Astrocyte of the hippocampus (primary cell): ENCODE results near the gene S100A6.
"Not testable (repeated sequence)": the region's sequence is repeated elsewhere in the genome, so short reads cannot be mapped to it uniquely, and the experiment has no call there.

ENCODE experiments used
- DNase-seq: peaks from one replicate; pipeline ENCODE4 v3.0.0; 2011; ENCODE audit warnings: low read depth, low spot score

S100A6 gene

GRCh38 chr1:153531638-153532037 lies 4.2 kb downstream of the S100A6 start:
- no peak for DNase-seq

DNA sequence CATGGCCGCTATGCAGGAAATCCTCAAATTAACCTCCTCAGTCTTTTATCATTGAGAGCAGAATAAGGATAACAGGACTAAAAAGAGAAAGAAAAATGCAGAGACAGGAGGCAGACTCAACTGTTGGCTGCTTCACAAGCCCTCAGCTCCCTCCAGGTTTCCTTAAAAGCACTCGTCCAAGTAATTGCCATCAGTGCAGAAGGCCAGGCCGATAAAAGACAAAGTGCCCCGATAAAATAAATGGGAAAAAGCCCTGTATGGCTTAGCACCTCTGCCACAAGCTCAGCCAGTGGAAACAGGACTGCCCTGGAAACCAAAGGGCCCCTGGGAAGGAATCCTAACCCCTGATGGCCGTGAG lies 8.1 kb downstream of the S100A6 start:
- no peak for DNase-seq

DNA sequence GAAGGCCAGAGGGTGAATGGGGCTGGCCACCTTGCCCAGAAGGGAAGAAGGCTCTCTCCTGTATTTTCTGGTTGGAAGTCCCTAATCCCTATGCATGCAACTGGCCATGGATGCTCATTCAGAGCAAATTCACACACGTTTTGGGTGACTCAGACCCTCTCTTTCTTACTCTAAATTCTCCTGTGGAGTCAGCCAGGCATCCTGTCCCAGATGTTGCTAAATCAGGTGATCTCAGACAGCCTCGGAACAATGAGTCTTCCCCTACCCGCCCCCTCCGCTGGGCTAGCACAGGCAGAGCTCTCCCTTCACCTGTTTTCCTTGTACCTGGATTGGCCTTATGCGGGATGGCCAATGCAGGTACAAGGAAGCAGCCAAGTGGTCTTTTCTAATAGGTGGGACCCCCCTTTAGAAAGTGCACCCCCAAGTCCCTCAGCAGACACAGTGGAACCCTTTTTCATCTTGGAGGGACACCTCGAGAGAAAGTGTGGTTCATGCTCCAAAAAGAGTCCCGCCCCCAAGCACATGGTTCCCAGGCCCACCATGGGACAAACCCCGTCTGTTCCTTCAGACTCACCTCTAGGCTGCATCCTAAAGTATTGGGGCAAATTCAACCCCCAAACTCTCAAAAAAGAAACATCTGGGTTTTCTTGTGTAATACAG lies 8.6 kb downstream of the S100A6 start:
- no peak for DNase-seq

GRCh38 chr1:153526132-153526543 lies 9.7 kb downstream of the S100A6 start:
- DNase-seq, result no peak

- DNase-seq, result no peak
Measured at GRCh38 chr1:153525088-153525728, 10.6 kb downstream of the S100A6 start.

DNA sequence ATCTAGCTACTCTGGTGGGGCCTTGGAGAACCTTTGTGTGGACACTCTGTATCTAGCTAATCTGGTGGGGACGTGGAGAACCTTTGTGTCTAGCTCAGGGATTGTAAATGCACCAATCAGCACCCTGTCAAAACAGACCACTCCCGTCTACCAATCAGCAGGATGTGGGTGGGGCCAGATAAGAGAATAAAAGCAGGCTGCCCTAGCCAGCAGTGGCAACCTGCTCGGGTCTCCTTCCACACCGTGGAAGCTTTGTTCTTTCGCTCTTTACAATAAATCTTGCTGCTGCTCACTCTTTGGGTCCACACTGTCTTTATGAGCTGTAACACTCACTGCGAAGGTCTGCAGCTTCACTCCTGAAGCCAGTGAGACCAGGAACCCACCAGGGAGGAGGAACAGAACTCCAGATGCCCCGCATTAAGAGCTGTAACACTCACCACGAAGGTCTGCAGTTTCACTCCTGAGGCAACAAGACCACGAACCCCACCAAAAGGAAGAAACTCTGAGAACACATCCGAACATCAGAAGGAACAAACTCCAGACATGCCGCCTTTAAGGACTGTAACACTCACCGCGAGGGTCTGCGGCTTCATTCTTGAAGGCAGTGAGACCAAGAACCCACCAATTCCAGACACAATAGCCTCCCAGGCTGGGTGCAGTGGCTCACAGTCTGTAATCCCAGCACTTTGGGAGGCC lies 13.3 kb downstream of the S100A6 start:
- DNase-seq, result not testable (repeated sequence)

- not testable (repeated sequence) for DNase-seq
Measured at GRCh38 chr1:153521808-153522207, 14.0 kb downstream of the S100A6 start.

DNA sequence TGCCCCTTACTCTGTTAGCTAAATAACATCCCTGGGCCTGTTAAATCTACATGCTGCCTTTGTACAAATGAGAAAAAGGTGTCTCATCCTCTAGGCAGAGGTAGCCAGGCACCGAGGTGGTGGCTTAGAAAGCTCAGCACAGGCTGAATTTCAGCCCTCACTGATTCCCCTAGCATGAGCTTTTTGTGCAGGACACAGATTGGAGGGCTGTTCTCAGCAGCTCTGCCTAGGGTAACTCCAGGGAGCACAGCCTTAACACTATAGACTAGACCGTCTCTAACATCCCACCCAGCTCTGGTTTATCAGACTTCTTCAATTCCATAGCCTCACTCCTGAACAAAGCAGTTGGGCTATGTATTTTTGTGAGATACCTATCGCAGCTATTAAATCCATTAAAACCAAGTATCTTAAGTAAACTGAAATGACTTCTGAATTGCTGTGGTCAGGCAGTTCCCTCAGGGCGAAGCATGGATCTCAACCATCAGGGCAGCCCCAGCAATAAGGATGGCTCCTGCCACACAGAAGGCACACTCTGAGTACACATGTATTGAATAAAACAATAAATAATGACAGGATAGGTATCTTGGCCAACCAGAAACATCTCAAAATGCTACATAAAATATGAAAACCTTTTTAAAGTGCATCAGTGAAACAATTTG lies 14.8 kb downstream of the S100A6 start:
- no peak for DNase-seq

GRCh38 chr1:153520137-153520691 lies 15.6 kb downstream of the S100A6 start:
- DNase-seq, result not testable (repeated sequence)

DNA sequence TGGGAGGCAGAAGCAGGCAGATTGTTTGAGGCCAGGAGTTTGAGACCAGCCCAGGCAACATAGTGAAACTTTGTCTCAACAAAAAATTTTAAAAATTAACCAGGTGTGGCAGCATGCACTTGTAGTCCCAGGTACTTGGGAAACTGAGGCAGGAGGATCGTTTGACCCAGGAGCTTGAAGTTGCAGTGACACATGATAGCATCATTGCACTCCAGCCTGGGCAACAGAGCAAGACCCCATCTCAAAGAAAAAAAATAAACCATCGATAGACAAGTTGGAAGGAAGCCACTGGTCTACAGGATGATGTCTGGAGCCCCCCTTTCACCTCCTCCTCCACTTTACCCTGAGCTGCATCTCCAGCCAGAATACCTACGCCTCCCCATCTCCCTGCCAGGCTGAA lies 16.5 kb downstream of the S100A6 start:
- DNase-seq, result no peak

- no peak for DNase-seq
Measured at GRCh38 chr1:153515504-153516394, 20.0 kb downstream of the S100A6 start.

DNA sequence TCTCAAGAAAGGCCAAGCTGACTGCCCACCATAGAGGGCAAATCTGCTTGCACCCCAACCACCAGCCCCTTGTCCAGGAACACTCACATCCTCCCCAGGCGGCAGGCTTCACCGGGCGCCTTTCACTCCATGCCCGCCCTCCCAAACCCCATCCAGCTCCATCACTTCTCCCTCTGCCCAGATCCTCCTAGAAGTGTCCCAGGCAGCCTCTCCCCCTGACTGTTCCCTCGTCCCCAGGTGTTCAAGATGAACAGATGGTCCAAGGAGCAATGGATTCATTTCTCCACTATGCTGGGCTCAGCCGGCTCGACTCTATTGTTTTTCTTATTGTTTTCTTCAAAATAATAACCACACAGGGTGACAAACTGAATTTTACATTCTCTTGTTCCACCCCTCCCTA lies 22.1 kb downstream of the S100A6 start:
- DNase-seq, result no peak

- no peak for DNase-seq
Measured at GRCh38 chr1:153513023-153513422, 22.8 kb downstream of the S100A6 start.

DNA sequence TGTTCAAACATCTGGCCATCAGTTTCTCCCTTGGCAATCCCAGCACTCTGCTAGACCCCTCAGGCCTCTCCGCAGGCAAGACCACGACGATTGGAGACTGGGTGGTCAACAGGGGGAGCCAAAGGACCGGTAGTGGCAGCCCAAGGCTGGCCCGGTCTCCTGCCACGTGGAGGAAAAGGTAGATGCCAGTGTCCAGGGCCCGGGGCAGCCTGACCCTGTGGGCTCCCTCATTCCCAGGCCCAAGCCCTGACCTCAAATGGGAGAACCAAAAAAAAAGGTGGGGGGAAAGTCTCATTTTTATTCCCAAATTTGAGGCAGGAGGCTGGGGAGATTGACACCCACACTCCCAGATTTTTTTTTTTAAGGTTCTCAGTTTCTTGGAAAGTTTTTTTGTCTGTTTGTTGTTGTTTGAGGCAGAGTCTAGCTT lies 24.8 kb downstream of the S100A6 start:
- peak; percentile 90 for DNase-seq

- peak; percentile 39 for DNase-seq
Measured at GRCh38 chr1:153509729-153510354, 25.9 kb downstream of the S100A6 start.

DNA sequence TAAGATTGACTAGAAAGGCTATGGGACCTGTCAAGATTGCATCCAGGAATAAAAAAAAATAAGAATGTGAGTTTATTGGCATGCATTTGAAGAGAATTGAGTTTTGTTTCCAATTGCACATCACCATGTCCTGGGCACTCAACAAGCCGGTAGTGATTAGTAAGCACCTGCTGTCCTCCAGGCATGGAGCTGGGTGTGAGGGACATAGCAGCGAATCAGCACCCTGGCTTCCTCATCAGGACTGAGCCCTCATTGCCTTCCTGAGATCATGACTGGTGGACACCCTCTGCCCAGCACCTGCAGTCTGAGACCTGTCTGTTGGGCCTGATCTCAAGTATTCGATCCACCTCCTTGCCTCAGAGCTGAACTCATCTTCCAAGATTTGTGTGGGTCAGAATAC lies 26.8 kb downstream of the S100A6 start:
- no peak for DNase-seq

GRCh38 chr1:153507926-153508583 lies 27.7 kb downstream of the S100A6 start:
- no peak for DNase-seq

DNA sequence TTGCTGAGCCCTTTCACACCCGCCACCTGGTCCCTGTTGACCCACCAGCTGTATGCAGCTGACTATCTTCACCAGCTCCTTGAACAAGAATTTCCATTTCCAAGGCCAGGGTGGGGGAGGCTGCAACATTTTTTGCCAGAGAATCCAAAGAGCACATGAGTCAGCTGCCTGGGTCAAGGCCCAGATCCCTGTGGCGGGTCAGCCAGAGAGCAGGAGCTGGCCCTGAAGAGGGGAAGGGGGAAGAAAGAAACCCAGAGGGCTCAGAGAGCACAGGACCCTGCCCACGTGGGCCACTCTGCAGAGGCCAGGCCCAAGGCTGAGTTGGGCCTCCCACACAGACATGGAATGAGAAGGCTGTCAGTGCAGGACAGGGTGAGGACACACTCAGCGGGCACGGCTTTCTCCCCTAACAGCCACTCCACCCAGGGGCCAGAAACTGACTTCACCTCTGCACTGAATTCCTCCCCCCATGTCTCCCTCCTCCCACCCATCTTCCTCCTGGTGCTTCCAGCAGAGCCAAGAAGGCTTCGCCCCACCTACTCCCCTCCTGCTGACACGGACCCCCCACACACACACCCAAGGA lies 28.9 kb downstream of the S100A6 start:
- DNase-seq, result peak; percentile 89

DNA sequence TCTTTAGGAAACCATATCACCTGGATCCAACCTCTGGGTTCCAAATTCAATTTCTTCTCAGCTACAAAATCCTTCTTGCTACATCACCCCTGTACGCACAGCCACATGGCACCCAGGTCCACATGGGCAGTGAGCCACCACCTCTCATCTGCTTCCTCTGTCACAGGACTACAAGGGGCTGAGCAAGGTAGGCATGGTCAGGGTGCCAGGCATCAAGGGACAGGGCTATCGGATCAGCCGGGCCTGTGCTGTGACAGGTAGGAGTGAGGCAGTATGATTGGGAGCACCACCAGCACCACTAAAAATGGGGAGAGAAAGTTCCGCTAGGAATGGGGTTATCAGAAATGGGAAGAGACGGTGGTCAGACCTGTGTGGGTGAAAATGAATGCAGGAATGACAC lies 29.4 kb downstream of the S100A6 start:
- DNase-seq, result no peak

GRCh38 chr1:153505576-153505975 lies 30.2 kb downstream of the S100A6 start:
- no peak for DNase-seq
